Panc1 (cell line): ENCODE measurements around the gene SHROOM3. TPM values are rescaled to one million over a fixed set of nuclear protein-coding genes. Genes with fewer than 3 reads are reported as not detected.
A peak's percentile ranks its signal among the peaks of the same experiment; 100 is the strongest.

ENCODE experiments used
- ATAC-seq: fragments of 200-7000 bp; cut with Tn5 transposase; 2 replicates; pipeline ENCODE4 v1.9.1; 2020; ENCODE audit warnings: mild to moderate bottlenecking, moderate library complexity
- BruUV-seq: library from RNA; stranded (reverse); fragments of 400-500 nt; replicated peaks from 2 replicates; lab custom pipeline; 2021; lab: Mats Ljungman, UMichigan
- CTCF ChIA-PET: fragments of 300-600 bp; sonication (Branson Sonifier 250); formaldehyde crosslinking; loops from one replicate; lab custom pipeline; 2022; ENCODE audit warnings: antibody characterized with exemption; lab: Charles Lee
- POLR2A ChIA-PET: fragments of 300-600 bp; sonication (Branson Sonifier 250); formaldehyde crosslinking; loops from one replicate; lab custom pipeline; 2022; ENCODE audit warnings: antibody characterized with exemption; lab: Charles Lee
- DNase-seq: peaks from one replicate; pipeline ENCODE4 v3.0.0-alpha.2; 2010; ENCODE audit warnings: low read depth, low spot score
- H3K27ac ChIP-seq: 2 replicates; pipeline ENCODE4 v1.5.1; 2011; ENCODE audit warnings: mild to moderate bottlenecking, low read length, inconsistent platforms
- H3K27me3 ChIP-seq: fragments of 200-500 bp; sonication (Bioruptor generic); 2 replicates; pipeline ENCODE4 v1.6.0; 2014; ENCODE audit warnings: low read length, inconsistent platforms; ENCODE audit not compliant: control insufficient read depth, insufficient read depth
- H3K36me3 ChIP-seq: fragments of 200-500 bp; sonication (Bioruptor generic); 2 replicates; pipeline ENCODE4 v1.5.1; 2014; ENCODE audit warnings: inconsistent platforms, mild to moderate bottlenecking, low read length, moderate library complexity; ENCODE audit not compliant: control insufficient read depth, insufficient read depth
- H3K4me1 ChIP-seq: 2 replicates; pipeline ENCODE4 v1.5.1; 2011; ENCODE audit warnings: inconsistent platforms, mild to moderate bottlenecking, low read length, moderate library complexity; ENCODE audit not compliant: control insufficient read depth, insufficient read depth
- H3K4me3 ChIP-seq, 2 experiments: 2 replicates each; pipeline ENCODE4 v1.5.1; 2011 to 2012; ENCODE audit warnings: low read depth in 2 of 2, low read length in 2 of 2, mild to moderate bottlenecking in 2 of 2, inconsistent platforms in 1 of 2, moderate library complexity in 1 of 2
- H3K9me3 ChIP-seq: fragments of 200-500 bp; sonication (Bioruptor generic); 2 replicates; pipeline ENCODE4 v1.5.1; 2014; ENCODE audit warnings: low read depth, mild to moderate bottlenecking, inconsistent platforms, low read length, moderate library complexity; ENCODE audit not compliant: control insufficient read depth, insufficient read depth
- CTCF ChIP-seq: fragments of 450-650 bp; IDR thresholded peaks from 2 replicates; pipeline ENCODE4 v1.5.1; 2017; ENCODE audit warnings: mild to moderate bottlenecking
- POLR2AphosphoS5 ChIP-seq: IDR thresholded peaks from 2 replicates; pipeline ENCODE4 v1.6.1; 2012; ENCODE audit warnings: mild to moderate bottlenecking, low read depth, low read length, moderate library complexity
- REST ChIP-seq, 2 experiments: IDR thresholded peaks; 2 replicates each; pipeline ENCODE4 v1.6.1; 2011 to 2012; ENCODE audit warnings: low read depth in 2 of 2, control low read depth in 1 of 2, low read length in 1 of 2, mild to moderate bottlenecking in 1 of 2, moderate library complexity in 1 of 2; ENCODE audit not compliant: insufficient read depth in 1 of 2
- SIN3A ChIP-seq: IDR thresholded peaks from 2 replicates; pipeline ENCODE4 v1.6.1; 2012; ENCODE audit warnings: low read depth, mild to moderate bottlenecking, low read length, moderate library complexity, borderline replicate concordance; ENCODE audit not compliant: insufficient read depth
- TCF7L2 ChIP-seq: IDR thresholded peaks from 2 replicates; pipeline ENCODE4 v1.6.1; 2011; ENCODE audit warnings: mild to moderate bottlenecking, low read depth, low read length, inconsistent platforms
- in situ Hi-C: cut with HindIII; loops from 2 replicates; pipeline ENCODE4 v1.10.0; 2016; ENCODE audit warnings: low sequenced_read_pairs, low pct_unique_long_range_greater_than_20kb
- intact Hi-C: fragments of 100-400 bp; cut with micrococcal nuclease; formaldehyde crosslinking; loops from one replicate; pipeline ENCODE4 v1.10.0; 2022; ENCODE audit not compliant: unreplicated experiment
- microRNA-seq: library from miRNA; unstranded; fragments of <30 nt; microRNA quantifications from one replicate; pipeline ENCODE4 v1.1.0, GENCODE V29; 2020; ENCODE audit not compliant: unreplicated experiment
- total RNA-seq: library from RNA; stranded (reverse); gene quantifications from one replicate; pipeline ENCODE4 v1.2.1, GENCODE V29; 2021; ENCODE audit not compliant: unreplicated experiment

SHROOM3 gene
- total RNA-seq, 1 experiment from 2014 or later, result 7.2 TPM

GRCh38 chr4:76830964-76831703 is 396.1 kb downstream of the SHROOM3 start:
- TF ChIP-seq POLR2AphosphoS5, result no peak
- TF ChIP-seq TCF7L2, result 0 out of 2 replicates have a peak, but pooled peaks have one; percentile 37
- no TSS peak for BruUV-seq
- H3K36me3 ChIP-seq, result no peaks in the 10 kb centered on the region
- DNase-seq (peak; percentile 88), ATAC-seq (peak; percentile 88)
- H3K27me3 ChIP-seq, result no peaks in the 10 kb centered on the region
- in situ Hi-C loops (no loop called here), intact Hi-C loops (loop anchor here (5.0 kb wide), 1 partner anchor 116 kb away; the partner anchor contains the start of gene SEPTIN11)
- H3K9me3 ChIP-seq, result no peaks in the 10 kb centered on the region
- peaks cover 18% of the 10 kb centered on the region for H3K4me1 ChIP-seq
- CTCF ChIA-PET, result interaction anchor here (0.6 kb wide), 1 partner anchor 118 kb away, joined by 3 read pairs; the partner anchor contains the start of gene SEPTIN11
- peak overlapping the region; percentile 87 for H3K27ac ChIP-seq
- H3K4me3 ChIP-seq, result peak overlapping the region; percentile 5 to 26; a peak in 2 of 4 replicates
- POLR2A ChIA-PET, result interaction anchor here (0.5 kb wide), 1 partner anchor 164 kb away, joined by 4 read pairs; no protein-coding TSS in a partner anchor

- Histone ChIP-seq H3K4me1 (peaks cover 18% of the 10 kb centered on the region), H3K36me3 (no peaks in the 10 kb centered on the region), H3K27ac (peak overlapping the region; percentile 87), H3K27me3 (no peaks in the 10 kb centered on the region), H3K4me3 (peak overlapping the region in 1 of 2 experiments; percentile 26; a peak in 2 of 4 replicates), H3K9me3 (no peaks in the 10 kb centered on the region)
- intact Hi-C loops (loop anchor here (5.0 kb wide), 1 partner anchor 115 kb away; the partner anchor contains the start of gene SEPTIN11), in situ Hi-C loops (no loop called here)
- DNase-seq (no peak), ATAC-seq (peak; percentile 57)
- no TSS peak for BruUV-seq
- CTCF ChIA-PET, result no interaction called here
- TF ChIP-seq CTCF (no peak), REST (IDR thresholded peaks at IDR 0.05; ENCODE audit: insufficient read depth in 1 of 2, low read depth in 2 of 2, low read length in 1 of 2) (no peak), TCF7L2 (no peak), SIN3A (no peak), POLR2AphosphoS5 (no peak)
- POLR2A ChIA-PET, result interaction anchor here (0.5 kb wide), 1 partner anchor 163 kb away, joined by 4 read pairs; no protein-coding TSS in a partner anchor
These were observed 396.8 kb downstream of the SHROOM3 start for GRCh38 chr4:76831711-76832373.

Small RNAs within 50 kb of the gene (microRNA-seq; reads per million reads assigned to microRNA genes)
- not detected for gene MIR4450
- not detected for gene MIR548AH

Other genes with a start within 250 kb of the SHROOM3 start
- 59.4 TPM for gene SCARB2, start 221.4 kb upstream of the SHROOM3 start, total RNA-seq
- gene FAM47E, start 183.5 kb upstream of the SHROOM3 start, total RNA-seq, result 0.72 TPM
- gene STBD1, start 128.5 kb upstream of the SHROOM3 start, total RNA-seq, result 4.9 TPM
- 0.28 TPM for gene CCDC158, start 14.1 kb upstream of the SHROOM3 start, total RNA-seq